ENCODE data around the gene CRY1. TPM values are rescaled to one million over a fixed set of nuclear protein-coding genes. Genes with fewer than 3 reads are reported as not detected.

The CRY1 gene
- total and polyA plus RNA-seq, 9 of the 15 experiments (the other 6 are each of a cell fraction or from before 2014, with no cell fraction given), result 8.7 to 33.3 (median 25.2) TPM

DNA sequence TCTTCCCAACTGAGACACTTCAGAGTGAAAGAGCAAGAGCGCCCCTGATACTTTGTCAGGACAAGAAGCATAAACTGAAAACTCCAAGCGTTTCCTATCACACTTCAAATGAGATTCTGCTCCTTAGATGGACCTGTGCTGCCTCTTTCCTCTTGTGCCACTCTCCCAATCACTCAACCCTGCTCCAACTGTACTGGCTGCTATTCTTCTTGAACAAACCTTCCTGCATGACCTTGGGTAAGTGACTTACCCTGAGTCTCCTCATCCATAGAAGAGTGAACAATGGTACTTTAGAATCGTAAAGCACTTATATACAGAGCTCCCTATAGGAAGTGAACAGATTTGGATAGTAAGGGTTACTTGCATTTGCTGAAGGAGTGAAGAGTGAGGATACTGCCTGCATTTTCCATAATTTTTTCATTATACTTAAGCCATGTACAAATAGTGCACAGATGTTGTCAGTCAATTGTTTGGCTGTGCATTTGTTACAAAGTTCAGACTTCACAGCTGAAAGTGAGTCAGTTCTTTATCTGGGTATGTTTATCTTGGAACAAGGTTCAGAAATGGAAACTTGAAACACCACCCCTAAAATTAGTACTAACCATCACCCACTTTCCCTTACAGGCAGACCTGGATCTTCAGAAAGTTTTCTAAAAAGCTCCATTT, 117.2 kb downstream of the CRY1 start (continued):
- TF ChIP-seq, protein P1, sequence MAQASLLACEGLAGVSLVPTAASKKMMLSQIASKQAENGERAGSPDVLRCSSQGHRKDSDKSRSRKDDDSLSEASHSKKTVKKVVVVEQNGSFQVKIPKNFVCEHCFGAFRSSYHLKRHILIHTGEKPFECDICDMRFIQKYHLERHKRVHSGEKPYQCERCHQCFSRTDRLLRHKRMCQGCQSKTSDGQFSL (CRISPR knock-in tag; IDR thresholded peaks at IDR 0.05), result no peak
- TF ChIP-seq, protein P1 (tag; IDR thresholded peaks at IDR 0.05), result no peak
- TF ChIP-seq ELF1 (tag; IDR thresholded peaks at IDR 0.05) (no peak), PTTG1 (tag; IDR thresholded peaks at IDR 0.05; ENCODE audit: low read depth) (no peak), GABPA (tag; conservative IDR thresholded peaks at IDR 0.05; ENCODE audit: low read depth) (no peak), PHF8 (IDR thresholded peaks at IDR 0.05; ENCODE audit: borderline replicate concordance, low read length) (no peak), U2AF1 (optimal IDR thresholded peaks at IDR 0.05; ENCODE audit: low read depth, low read length) (no peak), XRCC5 (IDR thresholded peaks at IDR 0.05; ENCODE audit: low read depth, low read length) (no peak), POLR3G (IDR thresholded peaks at IDR 0.05; ENCODE audit: extremely low read depth, insufficient read length, insufficient replicate concordance) (no peak), RFX1 (IDR thresholded peaks at IDR 0.05) (no peak), NELFE (IDR thresholded peaks at IDR 0.05; ENCODE audit: insufficient read depth, insufficient read length) (no peak), ZNF41 (CRISPR knock-in tag; conservative IDR thresholded peaks at IDR 0.05) (no peak), PRPF4 (IDR thresholded peaks at IDR 0.05; ENCODE audit: insufficient read depth, low read depth, low read length, poor library complexity, severe bottlenecking) (no peak), CBFA2T2 (conservative IDR thresholded peaks at IDR 0.05) (peak; percentile 27; the same call in 1 of the 2 replicates)
- TF ChIP-seq, protein P2, sequence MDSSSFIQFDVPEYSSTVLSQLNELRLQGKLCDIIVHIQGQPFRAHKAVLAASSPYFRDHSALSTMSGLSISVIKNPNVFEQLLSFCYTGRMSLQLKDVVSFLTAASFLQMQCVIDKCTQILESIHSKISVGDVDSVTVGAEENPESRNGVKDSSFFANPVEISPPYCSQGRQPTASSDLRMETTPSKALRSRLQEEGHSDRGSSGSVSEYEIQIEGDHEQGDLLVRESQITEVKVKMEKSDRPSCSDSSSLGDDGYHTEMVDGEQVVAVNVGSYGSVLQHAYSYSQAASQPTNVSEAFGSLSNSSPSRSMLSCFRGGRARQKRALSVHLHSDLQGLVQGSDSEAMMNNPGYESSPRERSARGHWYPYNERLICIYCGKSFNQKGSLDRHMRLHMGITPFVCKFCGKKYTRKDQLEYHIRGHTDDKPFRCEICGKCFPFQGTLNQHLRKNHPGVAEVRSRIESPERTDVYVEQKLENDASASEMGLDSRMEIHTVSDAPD (CRISPR knock-in tag; IDR thresholded peaks at IDR 0.05), result no peak
- TF ChIP-seq, protein P3, sequence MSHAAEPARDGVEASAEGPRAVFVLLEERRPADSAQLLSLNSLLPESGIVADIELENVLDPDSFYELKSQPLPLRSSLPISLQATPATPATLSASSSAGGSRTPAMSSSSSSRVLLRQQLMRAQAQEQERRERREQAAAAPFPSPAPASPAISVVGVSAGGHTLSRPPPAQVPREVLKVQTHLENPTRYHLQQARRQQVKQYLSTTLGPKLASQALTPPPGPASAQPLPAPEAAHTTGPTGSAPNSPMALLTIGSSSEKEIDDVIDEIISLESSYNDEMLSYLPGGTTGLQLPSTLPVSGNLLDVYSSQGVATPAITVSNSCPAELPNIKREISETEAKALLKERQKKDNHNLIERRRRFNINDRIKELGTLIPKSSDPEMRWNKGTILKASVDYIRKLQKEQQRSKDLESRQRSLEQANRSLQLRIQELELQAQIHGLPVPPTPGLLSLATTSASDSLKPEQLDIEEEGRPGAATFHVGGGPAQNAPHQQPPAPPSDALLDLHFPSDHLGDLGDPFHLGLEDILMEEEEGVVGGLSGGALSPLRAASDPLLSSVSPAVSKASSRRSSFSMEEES (CRISPR knock-in tag; IDR thresholded peaks at IDR 0.05), result no peak
- TF ChIP-seq, protein P4, sequence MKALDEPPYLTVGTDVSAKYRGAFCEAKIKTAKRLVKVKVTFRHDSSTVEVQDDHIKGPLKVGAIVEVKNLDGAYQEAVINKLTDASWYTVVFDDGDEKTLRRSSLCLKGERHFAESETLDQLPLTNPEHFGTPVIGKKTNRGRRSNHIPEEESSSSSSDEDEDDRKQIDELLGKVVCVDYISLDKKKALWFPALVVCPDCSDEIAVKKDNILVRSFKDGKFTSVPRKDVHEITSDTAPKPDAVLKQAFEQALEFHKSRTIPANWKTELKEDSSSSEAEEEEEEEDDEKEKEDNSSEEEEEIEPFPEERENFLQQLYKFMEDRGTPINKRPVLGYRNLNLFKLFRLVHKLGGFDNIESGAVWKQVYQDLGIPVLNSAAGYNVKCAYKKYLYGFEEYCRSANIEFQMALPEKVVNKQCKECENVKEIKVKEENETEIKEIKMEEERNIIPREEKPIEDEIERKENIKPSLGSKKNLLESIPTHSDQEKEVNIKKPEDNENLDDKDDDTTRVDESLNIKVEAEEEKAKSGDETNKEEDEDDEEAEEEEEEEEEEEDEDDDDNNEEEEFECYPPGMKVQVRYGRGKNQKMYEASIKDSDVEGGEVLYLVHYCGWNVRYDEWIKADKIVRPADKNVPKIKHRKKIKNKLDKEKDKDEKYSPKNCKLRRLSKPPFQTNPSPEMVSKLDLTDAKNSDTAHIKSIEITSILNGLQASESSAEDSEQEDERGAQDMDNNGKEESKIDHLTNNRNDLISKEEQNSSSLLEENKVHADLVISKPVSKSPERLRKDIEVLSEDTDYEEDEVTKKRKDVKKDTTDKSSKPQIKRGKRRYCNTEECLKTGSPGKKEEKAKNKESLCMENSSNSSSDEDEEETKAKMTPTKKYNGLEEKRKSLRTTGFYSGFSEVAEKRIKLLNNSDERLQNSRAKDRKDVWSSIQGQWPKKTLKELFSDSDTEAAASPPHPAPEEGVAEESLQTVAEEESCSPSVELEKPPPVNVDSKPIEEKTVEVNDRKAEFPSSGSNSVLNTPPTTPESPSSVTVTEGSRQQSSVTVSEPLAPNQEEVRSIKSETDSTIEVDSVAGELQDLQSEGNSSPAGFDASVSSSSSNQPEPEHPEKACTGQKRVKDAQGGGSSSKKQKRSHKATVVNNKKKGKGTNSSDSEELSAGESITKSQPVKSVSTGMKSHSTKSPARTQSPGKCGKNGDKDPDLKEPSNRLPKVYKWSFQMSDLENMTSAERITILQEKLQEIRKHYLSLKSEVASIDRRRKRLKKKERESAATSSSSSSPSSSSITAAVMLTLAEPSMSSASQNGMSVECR (CRISPR knock-in tag; IDR thresholded peaks at IDR 0.05), result no peak
- TF ChIP-seq, protein P5, sequence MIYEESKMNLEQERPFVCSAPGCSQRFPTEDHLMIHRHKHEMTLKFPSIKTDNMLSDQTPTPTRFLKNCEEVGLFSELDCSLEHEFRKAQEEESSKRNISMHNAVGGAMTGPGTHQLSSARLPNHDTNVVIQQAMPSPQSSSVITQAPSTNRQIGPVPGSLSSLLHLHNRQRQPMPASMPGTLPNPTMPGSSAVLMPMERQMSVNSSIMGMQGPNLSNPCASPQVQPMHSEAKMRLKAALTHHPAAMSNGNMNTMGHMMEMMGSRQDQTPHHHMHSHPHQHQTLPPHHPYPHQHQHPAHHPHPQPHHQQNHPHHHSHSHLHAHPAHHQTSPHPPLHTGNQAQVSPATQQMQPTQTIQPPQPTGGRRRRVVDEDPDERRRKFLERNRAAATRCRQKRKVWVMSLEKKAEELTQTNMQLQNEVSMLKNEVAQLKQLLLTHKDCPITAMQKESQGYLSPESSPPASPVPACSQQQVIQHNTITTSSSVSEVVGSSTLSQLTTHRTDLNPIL (CRISPR knock-in tag; IDR thresholded peaks at IDR 0.05), result no peak

Data from K562 (cell line).